K562 (cell line): ENCODE measurements around the gene DIPK1B. TPM values are rescaled to one million over a fixed set of nuclear protein-coding genes. Genes with fewer than 3 reads are reported as not detected.

Source experiments
- CEBPG ChIP-seq, 3 experiments: fragments of 200-800 bp in 1 of 3; sonication (Bioruptor generic) in 1 of 3; sonication (generic) in 1 of 3; formaldehyde crosslinking in 1 of 3; IDR thresholded peaks in 2 of 3; conservative IDR thresholded peaks in 1 of 3; 2 replicates each; pipeline versions ENCODE4 v1.6.1 to v1.8.0; 2016 to 2022; ENCODE audit warnings: missing compliant biosample characterization in 2 of 3, missing genetic modification characterization in 2 of 3, mild to moderate bottlenecking in 1 of 3, missing genetic modification reagents in 1 of 3
- ELK1 ChIP-seq: sonication (generic); formaldehyde crosslinking; IDR thresholded peaks from 2 replicates; pipeline ENCODE4 v1.8.1; 2022; ENCODE audit warnings: missing genetic modification reagents
- ETS2 ChIP-seq: IDR thresholded peaks from 2 replicates; pipeline ENCODE4 v1.6.1; 2016; ENCODE audit warnings: borderline replicate concordance, missing genetic modification characterization, mild to moderate bottlenecking, moderate library complexity, missing compliant biosample characterization; ENCODE audit not compliant: poor library complexity, severe bottlenecking
- HLTF ChIP-seq: fragments of 450-650 bp; IDR thresholded peaks from 2 replicates; pipeline ENCODE4 v1.6.1; 2016
- HSF4 ChIP-seq: fragments of 250-450 bp; sonication (Bioruptor Pico); IDR thresholded peaks from 2 replicates; pipeline ENCODE4 v2.1.2; 2022; ENCODE audit warnings: mild to moderate bottlenecking, moderate library complexity, borderline replicate concordance
- KLF6 ChIP-seq: fragments of 250-450 bp; sonication (Bioruptor Pico); IDR thresholded peaks from 2 replicates; pipeline ENCODE4 v1.4.0; 2020; ENCODE audit warnings: mild to moderate bottlenecking, moderate library complexity, borderline replicate concordance
- NR2C1 ChIP-seq, 2 experiments: fragments of 450-650 bp; IDR thresholded peaks; 2 replicates each; pipeline ENCODE4 v1.6.1; 2017; ENCODE audit warnings: mild to moderate bottlenecking in 2 of 2, antibody characterized with exemption in 1 of 2, inconsistent platforms in 1 of 2, missing compliant biosample characterization in 1 of 2, missing genetic modification characterization in 1 of 2
- RUNX1 ChIP-seq: sonication (generic); IDR thresholded peaks from 2 replicates; pipeline ENCODE4 v1.6.1; 2016; ENCODE audit warnings: antibody characterized with exemption, low read depth
- SREBF2 ChIP-seq: sonication (generic); formaldehyde crosslinking; IDR thresholded peaks from 2 replicates; pipeline ENCODE4 v1.4.0; 2020; ENCODE audit warnings: mild to moderate bottlenecking, missing genetic modification reagents
- STAT6 ChIP-seq: sonication (generic); formaldehyde crosslinking; IDR thresholded peaks from 2 replicates; pipeline ENCODE4 v1.8.1; 2023; ENCODE audit warnings: mild to moderate bottlenecking, missing genetic modification reagents
- TSC22D4 ChIP-seq: fragments of 450-650 bp; IDR thresholded peaks from 2 replicates; pipeline ENCODE4 v1.6.1; 2016; ENCODE audit warnings: missing genetic modification characterization, missing biosample characterization, control low read depth
- ZBTB49 ChIP-seq: sonication (generic); formaldehyde crosslinking; IDR thresholded peaks from 2 replicates; pipeline ENCODE4 v1.8.0; 2022; ENCODE audit warnings: missing genetic modification reagents, mild to moderate bottlenecking, borderline replicate concordance
- ZFP30 ChIP-seq: fragments of 250-450 bp; sonication (Bioruptor Pico); IDR thresholded peaks from 2 replicates; pipeline ENCODE4 v1.8.0; 2022; ENCODE audit warnings: moderate library complexity, mild to moderate bottlenecking, inconsistent platforms, borderline replicate concordance
- ZKSCAN8 ChIP-seq: fragments of 200-800 bp; sonication (Bioruptor generic); IDR thresholded peaks from 2 replicates; pipeline ENCODE4 v1.6.1; 2016; ENCODE audit warnings: missing genetic modification characterization, missing compliant biosample characterization
- ZNF217 ChIP-seq: sonication (generic); formaldehyde crosslinking; IDR thresholded peaks from 2 replicates; pipeline ENCODE4 v1.8.0; 2022; ENCODE audit warnings: mild to moderate bottlenecking, missing genetic modification reagents
- ZNF830 ChIP-seq: fragments of 250-450 bp; sonication (Bioruptor Pico); IDR thresholded peaks from 2 replicates; pipeline ENCODE4 v1.5.0; 2021; ENCODE audit warnings: mild to moderate bottlenecking
- polyA plus RNA-seq, 8 experiments: library from polyadenylated mRNA; depleted of rRNA in 4 of 8; stranded (reverse) in 5 of 8; unstranded in 3 of 8; fragments of >200 nt; fragmentation: Nextera tagmentation in 2 of 8; fragmentation: Illumina TruSeq in 1 of 8; extraction: Ambion mirVana in 2 of 8; extraction: Trizol in 1 of 8; gene quantifications; 2 replicates each; pipeline versions ENCODE4 v1.2.1 to v1.2.3, GENCODE V29; 2011 to 2014; ENCODE audit warnings: inconsistent platforms in 1 of 8, missing spikeins in 1 of 8
- total RNA-seq, 7 experiments: library from RNA; depleted of rRNA in 6 of 7; stranded (reverse); fragments of >200 nt in 6 of 7; fragmentation: Illumina TruSeq in 2 of 7; extraction: Trizol in 2 of 7; gene quantifications; 2 replicates each; pipeline versions ENCODE4 v1.2.1 to v1.2.3, GENCODE V29; 2011 to 2021; ENCODE audit warnings: low replicate concordance in 1 of 7

DIPK1B gene
- total and polyA plus RNA-seq, 9 of the 15 experiments (the other 6 are each of a cell fraction or from before 2014, with no cell fraction given), result 0.08 to 22.3 (median 5.9) TPM

- TF ChIP-seq ELK1 (CRISPR knock-in tag), result no peak
- TF ChIP-seq KLF6 (CRISPR knock-in tag), result no peak
- no peak for TF ChIP-seq ZBTB49 (CRISPR knock-in tag)
- no peak for TF ChIP-seq NR2C1 (IDR thresholded peaks at IDR 0.05)
- TF ChIP-seq NR2C1 (tag; IDR thresholded peaks at IDR 0.05), result no peak
- no peak for TF ChIP-seq CEBPG (CRISPR knock-in tag; IDR thresholded peaks at IDR 0.05)
- TF ChIP-seq CEBPG (tag; conservative IDR thresholded peaks at IDR 0.05 in 1 of 2, IDR thresholded peaks at IDR 0.05 in 1 of 2), result no peak
- no peak for TF ChIP-seq HLTF
- TF ChIP-seq HSF4, result no peak
- no peak for TF ChIP-seq ZFP30 (CRISPR knock-in tag)
- no peak for TF ChIP-seq SREBF2 (CRISPR knock-in tag)
- no peak for TF ChIP-seq ZKSCAN8 (CRISPR knock-in tag)
- TF ChIP-seq ZNF217 (CRISPR knock-in tag), result no peak
- TF ChIP-seq TSC22D4 (tag), result no peak
- TF ChIP-seq ETS2 (tag), result no peak
- no peak for TF ChIP-seq STAT6
- TF ChIP-seq RUNX1, result no peak
- no peak for TF ChIP-seq ZNF830 (CRISPR knock-in tag)
Observed at GRCh38 chr9:136662656-136663581, 49.5 kb upstream of the DIPK1B start, which contains the start of gene EGFL7 (continued).
